Measurements from ENCODE around the gene SASH1. TPM values are rescaled to one million over a fixed set of nuclear protein-coding genes. Genes with fewer than 3 reads are reported as not detected.

The SASH1 gene
- 0.23 TPM for polyA plus RNA-seq (2012; ENCODE audit: missing spikeins)

DNA sequence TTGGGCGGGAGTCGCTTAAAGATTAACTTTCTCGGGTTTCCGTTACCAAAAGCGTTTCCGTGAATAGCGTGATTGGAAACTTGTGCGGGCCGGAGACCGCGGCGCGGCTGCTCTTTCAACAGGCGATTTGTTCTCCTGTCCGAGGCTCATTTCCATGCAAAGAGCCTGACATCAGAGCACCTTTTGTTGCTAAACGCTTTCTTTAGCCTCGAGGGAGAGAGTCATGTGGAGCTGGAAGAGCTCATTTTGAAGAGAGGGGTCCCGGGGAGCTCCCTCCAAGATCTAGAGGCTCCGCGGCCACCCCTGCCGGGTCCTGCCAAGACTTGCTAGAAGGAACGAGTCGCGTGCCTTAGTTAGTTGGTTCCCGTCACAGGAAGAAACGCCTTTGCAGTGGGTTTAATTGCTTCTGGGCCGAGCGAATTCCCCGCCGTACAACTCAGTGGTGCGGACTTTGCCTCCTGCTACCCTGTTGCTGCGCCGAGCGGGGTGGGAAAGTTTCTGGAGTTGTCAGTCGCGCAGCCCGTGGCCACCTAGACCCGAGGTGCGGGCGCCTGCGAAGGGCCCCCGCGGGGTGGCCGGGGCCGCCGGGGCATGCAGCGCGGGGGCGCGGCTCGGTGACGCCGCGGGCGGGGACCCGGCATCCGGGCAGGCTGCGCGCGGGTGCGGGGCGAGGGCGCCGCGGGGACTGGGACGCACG is at the start of gene SASH1:
SASH1 (plus strand) TSS at position 489 of the 697 bp plus-strand sequence. CDS start 230 bp downstream, outside the sequence.
- no peak for DNase-seq (ENCODE audit: insufficient read length)
- no peak for FAIRE-seq
- TF ChIP-seq POLR2A (IDR thresholded peaks at IDR 0.05; ENCODE audit: low read depth, low read length): no peak
- no peak for TF ChIP-seq TAF1 (IDR thresholded peaks at IDR 0.05; ENCODE audit: borderline replicate concordance, low read depth, low read length)
- no peak for TF ChIP-seq POLR2AphosphoS5 (IDR thresholded peaks at IDR 0.05; ENCODE audit: low read depth, low read length)

DNA sequence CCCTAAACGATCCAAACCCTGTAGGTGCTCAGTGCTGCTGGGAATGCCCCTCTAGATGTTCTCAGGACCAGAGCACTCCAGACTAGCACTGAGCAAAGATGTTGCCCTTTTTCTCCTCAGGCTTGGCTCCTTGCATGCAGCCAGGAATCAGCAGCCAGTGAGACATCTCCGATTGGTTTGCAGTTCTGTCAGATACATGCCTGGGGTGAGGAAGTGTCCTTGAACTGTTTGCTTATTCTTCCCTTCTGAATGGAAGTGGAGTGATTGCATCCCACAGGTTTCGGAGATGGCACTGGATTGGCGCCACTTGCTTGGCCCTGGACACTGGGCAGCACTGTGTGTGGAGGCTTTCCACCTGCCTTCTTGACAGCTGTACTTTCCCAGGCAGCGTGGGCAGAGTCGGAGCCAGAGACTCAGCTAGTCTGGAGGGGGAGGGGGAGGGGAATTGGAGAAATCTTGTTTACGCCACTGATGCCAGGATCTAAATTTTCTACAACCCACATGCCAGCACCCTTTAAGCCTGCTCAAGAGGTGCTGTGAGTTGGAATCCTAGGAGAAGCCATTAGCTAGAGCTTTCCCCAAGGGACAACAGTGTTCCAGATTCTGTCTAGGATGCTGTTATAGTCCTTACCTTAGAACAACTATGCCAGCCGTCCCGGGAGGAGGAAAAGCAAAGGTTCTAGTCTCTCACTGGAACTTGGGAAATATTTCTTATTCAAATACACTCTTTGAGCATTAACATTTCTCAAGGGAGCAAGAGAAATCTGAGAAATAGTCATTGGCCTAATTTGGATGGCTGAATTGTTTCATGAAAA is 49.2 kb upstream of the SASH1 start:
- no peak for FAIRE-seq
- TF ChIP-seq POLR2A (IDR thresholded peaks at IDR 0.05; ENCODE audit: low read depth, low read length) (no peak), POLR2AphosphoS5 (IDR thresholded peaks at IDR 0.05; ENCODE audit: low read depth, low read length) (no peak), TAF1 (IDR thresholded peaks at IDR 0.05; ENCODE audit: borderline replicate concordance, low read depth, low read length) (no peak)
- no peak for DNase-seq (ENCODE audit: insufficient read length)

DNA sequence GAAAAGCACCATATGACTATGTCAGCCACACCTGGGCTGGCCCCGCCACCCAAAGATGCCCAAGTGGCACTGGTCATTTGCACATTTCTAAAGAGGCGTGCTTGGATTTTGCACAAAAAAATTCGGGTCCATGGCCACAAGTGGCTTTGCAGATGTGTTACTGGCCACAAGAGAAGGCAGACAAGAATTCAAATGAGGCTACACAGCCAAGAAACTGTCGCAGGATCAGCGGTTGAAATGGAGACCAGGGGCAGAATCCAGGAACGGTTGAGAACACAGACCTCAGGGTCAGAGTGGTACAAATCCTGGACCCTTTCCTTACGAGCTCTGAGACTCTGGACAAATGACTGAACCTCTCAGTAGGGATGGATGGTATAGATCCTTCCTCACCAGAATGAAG is 48.6 kb upstream of the SASH1 start:
- DNase-seq (ENCODE audit: insufficient read length): no peak
- TF ChIP-seq POLR2AphosphoS5 (IDR thresholded peaks at IDR 0.05; ENCODE audit: low read depth, low read length) (no peak), POLR2A (IDR thresholded peaks at IDR 0.05; ENCODE audit: low read depth, low read length) (no peak), TAF1 (IDR thresholded peaks at IDR 0.05; ENCODE audit: borderline replicate concordance, low read depth, low read length) (no peak)
- no peak for FAIRE-seq

DNA sequence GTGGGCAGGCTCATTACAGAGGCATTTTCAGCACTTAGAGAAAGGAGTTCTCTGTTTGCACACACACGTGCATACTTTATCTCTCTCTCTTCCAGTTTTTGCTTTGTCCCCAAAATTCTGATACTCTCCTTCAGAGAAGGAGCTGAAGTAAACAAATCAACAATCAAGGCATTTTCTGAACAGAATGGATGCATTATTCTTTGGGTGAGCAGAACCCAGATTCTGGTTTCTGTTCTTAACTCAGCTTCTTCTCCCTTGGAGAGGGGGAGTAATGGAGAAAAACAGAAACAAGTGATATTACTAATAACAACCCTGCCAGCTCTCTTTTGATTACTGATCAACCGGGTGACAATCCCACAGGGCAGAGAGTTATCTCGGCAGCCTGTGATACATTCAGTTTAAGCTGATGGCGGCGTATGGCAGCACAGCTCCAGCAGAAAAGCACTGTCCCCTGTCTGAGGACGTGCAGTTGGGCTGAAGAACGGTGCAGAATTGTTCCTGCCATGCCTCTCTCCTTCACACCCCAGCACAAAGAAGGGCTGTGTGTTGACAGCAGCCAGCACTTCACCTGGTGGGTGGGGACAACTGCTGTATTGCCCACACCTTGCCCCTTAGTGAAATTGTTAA is 47.3 kb upstream of the SASH1 start:
- TF ChIP-seq TAF1 (IDR thresholded peaks at IDR 0.05; ENCODE audit: borderline replicate concordance, low read depth, low read length) (no peak), POLR2AphosphoS5 (IDR thresholded peaks at IDR 0.05; ENCODE audit: low read depth, low read length) (no peak), POLR2A (IDR thresholded peaks at IDR 0.05; ENCODE audit: low read depth, low read length) (no peak)
- no peak for DNase-seq (ENCODE audit: insufficient read length)
- FAIRE-seq: no peak

DNA sequence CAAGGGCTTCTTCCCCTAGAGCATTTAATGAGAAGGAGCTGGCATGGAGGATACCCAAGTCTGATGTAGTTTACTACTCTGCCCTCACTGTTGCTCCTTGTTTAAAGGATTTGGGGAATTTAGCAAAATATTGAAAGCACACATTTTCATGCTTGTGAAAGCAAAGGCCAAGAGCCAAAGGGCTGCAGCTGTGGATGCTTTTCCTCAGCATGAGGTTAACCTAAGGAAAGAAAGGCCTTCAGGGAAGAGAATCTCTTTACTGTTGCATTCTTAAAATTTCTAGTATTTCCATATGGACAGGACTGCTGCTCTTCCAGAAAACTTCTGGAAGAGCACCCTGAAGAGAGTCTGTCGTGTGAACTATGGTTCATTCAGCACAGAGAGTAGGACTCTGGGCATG is 45.9 kb upstream of the SASH1 start:
- FAIRE-seq (no peak), DNase-seq (ENCODE audit: insufficient read length) (no peak)
- TF ChIP-seq POLR2AphosphoS5 (IDR thresholded peaks at IDR 0.05; ENCODE audit: low read depth, low read length): no peak
- TF ChIP-seq POLR2A (IDR thresholded peaks at IDR 0.05; ENCODE audit: low read depth, low read length): no peak
- no peak for TF ChIP-seq TAF1 (IDR thresholded peaks at IDR 0.05; ENCODE audit: borderline replicate concordance, low read depth, low read length)

DNA sequence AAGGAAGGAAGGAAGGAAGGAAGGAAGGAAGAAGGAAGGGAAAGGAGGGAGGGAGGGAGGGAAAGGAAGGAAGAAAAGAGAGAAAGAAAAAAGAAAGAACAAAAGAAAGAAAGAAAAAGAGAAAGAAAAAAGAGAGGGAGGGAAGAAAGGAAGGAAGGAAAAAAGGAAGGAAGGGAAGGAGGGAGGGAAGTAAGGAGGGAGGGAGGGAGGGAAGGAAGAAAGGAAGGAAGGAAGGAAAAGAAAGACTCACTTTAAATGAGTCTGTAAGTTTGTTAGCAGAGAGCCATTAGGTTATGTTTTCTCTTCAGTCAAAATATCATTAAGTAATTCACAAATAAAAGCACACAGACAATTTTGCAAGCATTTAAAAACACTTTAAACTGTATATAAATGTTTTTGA is 44.0 kb upstream of the SASH1 start:
- TF ChIP-seq POLR2A (IDR thresholded peaks at IDR 0.05; ENCODE audit: low read depth, low read length): no peak
- TF ChIP-seq POLR2AphosphoS5 (IDR thresholded peaks at IDR 0.05; ENCODE audit: low read depth, low read length): no peak
- TF ChIP-seq TAF1 (IDR thresholded peaks at IDR 0.05; ENCODE audit: borderline replicate concordance, low read depth, low read length): no peak
- DNase-seq (ENCODE audit: insufficient read length) (no peak), FAIRE-seq (no peak)

DNA sequence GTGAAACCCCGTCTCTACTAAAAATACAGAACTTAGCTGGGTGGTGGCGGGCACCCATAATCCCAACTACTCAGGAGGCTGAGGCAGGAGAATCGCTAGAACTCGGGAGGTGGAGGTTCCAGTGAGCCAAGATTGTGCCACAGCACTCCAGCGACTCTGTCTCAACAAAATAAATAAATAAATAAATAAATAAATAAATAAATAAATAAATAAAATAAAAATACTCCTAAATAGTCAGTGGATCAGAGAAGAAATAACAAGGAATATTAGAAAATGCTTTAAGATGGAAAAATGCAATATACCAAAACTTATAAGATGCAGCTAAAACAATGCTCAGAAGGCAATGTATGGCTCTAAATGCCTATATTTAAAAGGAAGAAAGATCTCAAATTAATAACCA is 39.0 kb upstream of the SASH1 start:
- TF ChIP-seq TAF1 (IDR thresholded peaks at IDR 0.05; ENCODE audit: borderline replicate concordance, low read depth, low read length): no peak
- TF ChIP-seq POLR2A (IDR thresholded peaks at IDR 0.05; ENCODE audit: low read depth, low read length): no peak
- no peak for TF ChIP-seq POLR2AphosphoS5 (IDR thresholded peaks at IDR 0.05; ENCODE audit: low read depth, low read length)
- DNase-seq (ENCODE audit: insufficient read length): no peak
- FAIRE-seq: no peak

- DNase-seq (ENCODE audit: insufficient read length) (no peak), FAIRE-seq (no peak)
- TF ChIP-seq TAF1 (IDR thresholded peaks at IDR 0.05; ENCODE audit: borderline replicate concordance, low read depth, low read length) (no peak), POLR2A (IDR thresholded peaks at IDR 0.05; ENCODE audit: low read depth, low read length) (no peak), POLR2AphosphoS5 (IDR thresholded peaks at IDR 0.05; ENCODE audit: low read depth, low read length) (no peak)
Observed at GRCh38 chr6:148304976-148305375, 37.7 kb upstream of the SASH1 start.

DNA sequence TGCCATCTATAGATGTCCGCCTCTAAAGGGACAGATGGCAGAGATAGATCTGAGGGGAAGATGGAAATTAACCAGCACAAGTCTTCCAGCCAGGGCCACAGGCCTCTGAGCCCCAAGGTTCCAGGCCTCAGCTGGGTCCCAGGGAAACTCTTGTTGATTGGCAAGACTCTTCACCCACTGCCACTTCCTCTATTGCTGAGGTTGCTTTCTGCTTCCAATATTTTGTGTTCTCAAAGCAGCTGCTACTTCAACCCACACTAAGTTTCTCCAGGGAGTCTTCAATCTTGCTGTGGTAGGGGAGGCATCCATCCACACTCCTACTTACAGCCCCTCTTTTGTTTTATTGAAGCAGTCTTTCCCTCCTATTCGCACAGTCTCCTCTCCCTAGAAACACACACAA is 36.4 kb upstream of the SASH1 start:
- TF ChIP-seq POLR2A (IDR thresholded peaks at IDR 0.05; ENCODE audit: low read depth, low read length) (no peak), POLR2AphosphoS5 (IDR thresholded peaks at IDR 0.05; ENCODE audit: low read depth, low read length) (no peak), TAF1 (IDR thresholded peaks at IDR 0.05; ENCODE audit: borderline replicate concordance, low read depth, low read length) (no peak)
- no peak for FAIRE-seq
- DNase-seq (ENCODE audit: insufficient read length): no peak

- no peak for TF ChIP-seq POLR2A (IDR thresholded peaks at IDR 0.05; ENCODE audit: low read depth, low read length)
- no peak for TF ChIP-seq TAF1 (IDR thresholded peaks at IDR 0.05; ENCODE audit: borderline replicate concordance, low read depth, low read length)
- no peak for TF ChIP-seq POLR2AphosphoS5 (IDR thresholded peaks at IDR 0.05; ENCODE audit: low read depth, low read length)
- FAIRE-seq: no peak
- no peak for DNase-seq (ENCODE audit: insufficient read length)
Observed at GRCh38 chr6:148307405-148307804, 35.2 kb upstream of the SASH1 start.

- TF ChIP-seq TAF1 (IDR thresholded peaks at IDR 0.05; ENCODE audit: borderline replicate concordance, low read depth, low read length) (no peak), POLR2A (IDR thresholded peaks at IDR 0.05; ENCODE audit: low read depth, low read length) (no peak), POLR2AphosphoS5 (IDR thresholded peaks at IDR 0.05; ENCODE audit: low read depth, low read length) (no peak)
- DNase-seq (ENCODE audit: insufficient read length) (no peak), FAIRE-seq (no peak)
Observed at GRCh38 chr6:148309301-148309700, 33.3 kb upstream of the SASH1 start.
